ENCODE results near the gene PPM1E.

- TF ChIP-seq CTCF (IDR thresholded peaks at IDR 0.05; ENCODE audit: poor library complexity) = no peak
- TF ChIP-seq EZH2 (IDR thresholded peaks at IDR 0.05; ENCODE audit: borderline replicate concordance) = no peak
- no peak for TF ChIP-seq EZH2phosphoT487 (IDR thresholded peaks at IDR 0.05; ENCODE audit: low read depth, severe bottlenecking, unreplicated experiment)
Observed at GRCh38 chr17:58989629-58990028, 234.0 kb downstream of the PPM1E start.
